T follicular helper cell (primary cell): ENCODE measurements around the gene SRRD.

Source experiments
- DNase-seq: peaks from one replicate; pipeline ENCODE4 v3.0.0-alpha.2; 2020; ENCODE audit warnings: low read depth

The SRRD gene

DNA sequence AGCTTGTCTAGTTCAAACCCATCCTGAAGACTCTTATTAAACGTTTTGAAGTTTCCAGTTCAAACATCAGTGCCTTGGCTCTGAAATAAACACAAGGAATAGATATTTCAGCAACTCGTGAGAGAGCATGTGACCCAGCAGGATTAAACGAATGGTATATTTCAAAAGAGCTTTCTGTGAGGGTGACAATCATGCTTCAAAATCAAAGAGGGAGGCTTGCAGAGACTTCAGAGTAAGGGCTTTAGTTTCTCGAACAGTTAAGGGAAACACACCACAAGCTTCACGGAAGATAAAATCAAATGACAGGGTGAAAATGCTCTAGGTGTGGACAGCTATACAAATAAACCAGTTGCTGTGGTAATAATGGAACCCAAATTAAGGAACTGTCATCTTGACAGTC is 1.5 kb upstream of the SRRD start:
- DNase-seq = no peak

DNA sequence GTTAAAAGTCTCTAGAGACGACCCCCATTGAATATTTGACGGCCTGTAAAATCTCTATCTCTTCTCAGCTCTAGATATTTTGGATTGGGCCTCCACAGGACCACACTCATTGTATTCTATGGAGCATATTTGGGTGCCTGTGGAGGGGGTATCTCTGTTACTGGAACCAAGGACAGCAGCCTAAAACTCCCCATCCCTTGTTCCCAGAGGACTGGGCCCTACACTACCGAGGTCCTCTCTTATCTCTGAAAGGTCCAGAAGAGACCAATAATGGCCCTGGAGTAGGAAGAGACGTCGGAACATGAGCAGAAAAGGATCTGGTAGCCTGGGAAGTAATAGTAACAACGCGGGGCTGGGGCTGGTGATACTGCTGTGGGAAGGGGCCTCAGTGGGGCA is 636 bp upstream of the SRRD start:
- DNase-seq = no peak

DNA sequence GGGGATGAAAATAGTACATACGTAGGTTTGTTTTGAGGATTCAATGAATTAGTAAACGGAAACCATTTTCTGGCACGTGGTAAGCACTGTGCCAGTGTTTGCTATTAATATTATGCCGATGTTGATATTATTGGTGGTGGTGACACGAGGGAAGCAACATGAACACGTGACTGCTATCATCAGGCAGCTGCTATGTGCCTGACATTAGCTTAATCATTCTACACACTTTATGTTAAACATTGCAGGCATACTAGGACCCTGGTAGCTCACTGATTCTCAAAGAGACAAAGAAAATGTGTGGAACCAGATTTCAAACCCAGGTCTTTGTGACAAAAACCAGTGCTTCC is 656 bp downstream of the SRRD start:
- peak; percentile 14 for DNase-seq

DNA sequence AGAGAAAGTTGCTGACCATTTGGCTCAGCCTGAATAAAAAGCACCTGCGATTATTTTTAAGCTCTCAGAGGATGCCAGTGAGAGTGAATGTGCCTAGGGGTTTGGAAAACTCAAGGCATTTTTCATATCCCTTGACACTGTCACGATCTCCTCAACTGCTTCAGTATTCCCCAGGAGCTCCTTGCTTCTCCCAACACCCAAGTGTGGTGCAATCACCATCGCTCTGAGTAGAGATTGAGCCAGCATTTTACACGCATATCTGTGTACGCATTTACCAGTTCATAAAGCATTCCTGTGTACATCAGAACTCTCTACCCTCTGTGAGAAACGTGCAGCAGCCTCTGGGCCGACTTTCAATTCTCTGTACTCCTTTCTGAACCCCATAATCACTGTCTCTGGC is 1.3 kb downstream of the SRRD start:
- no peak for DNase-seq

DNA sequence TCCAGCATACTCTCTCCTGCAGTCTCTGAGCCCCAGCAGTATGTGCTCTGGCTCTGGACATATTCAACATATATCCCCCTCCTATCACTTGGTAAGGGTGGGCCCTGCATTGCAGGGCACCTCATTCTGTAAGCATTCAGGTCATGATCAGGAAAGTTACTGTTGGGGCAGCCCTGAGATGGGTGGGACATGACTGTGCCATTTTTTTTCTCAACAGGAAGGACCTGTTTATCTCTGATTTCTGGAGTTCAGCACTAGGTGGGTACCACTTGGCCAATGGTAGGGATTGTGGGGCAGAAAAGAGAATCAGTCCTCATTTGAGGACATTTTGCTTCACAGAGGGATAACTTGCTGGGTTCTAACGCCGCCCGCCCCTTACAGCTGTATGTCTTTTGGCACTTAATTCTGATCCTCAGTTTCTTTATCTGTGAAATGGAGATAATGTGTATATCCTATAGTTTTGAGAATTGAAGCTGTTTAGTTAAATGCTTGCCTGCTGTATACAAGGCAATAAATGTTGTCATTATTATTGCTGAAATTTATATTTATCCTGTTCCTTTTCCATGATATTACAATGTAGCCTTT is 2.2 kb downstream of the SRRD start:
- no peak for DNase-seq

DNA sequence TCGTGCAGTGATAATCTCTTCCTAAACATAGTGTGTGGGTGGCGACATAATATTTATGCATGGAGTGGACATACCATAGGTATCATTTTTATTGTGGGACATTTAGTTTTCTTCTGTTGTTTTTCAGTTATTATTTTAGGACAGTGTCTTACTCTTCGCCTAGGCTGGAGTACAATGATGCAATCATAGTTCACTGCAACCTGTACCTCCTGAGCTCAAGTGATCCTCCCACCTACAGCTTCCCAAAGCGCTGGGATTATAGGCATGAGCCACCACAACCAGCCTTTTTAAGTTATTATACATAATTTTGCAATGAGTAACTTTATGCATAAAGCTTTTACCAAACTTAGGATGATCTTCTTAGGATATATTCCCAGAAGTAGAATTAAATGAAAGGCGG is 2.7 kb downstream of the SRRD start:
- DNase-seq = no peak

DNA sequence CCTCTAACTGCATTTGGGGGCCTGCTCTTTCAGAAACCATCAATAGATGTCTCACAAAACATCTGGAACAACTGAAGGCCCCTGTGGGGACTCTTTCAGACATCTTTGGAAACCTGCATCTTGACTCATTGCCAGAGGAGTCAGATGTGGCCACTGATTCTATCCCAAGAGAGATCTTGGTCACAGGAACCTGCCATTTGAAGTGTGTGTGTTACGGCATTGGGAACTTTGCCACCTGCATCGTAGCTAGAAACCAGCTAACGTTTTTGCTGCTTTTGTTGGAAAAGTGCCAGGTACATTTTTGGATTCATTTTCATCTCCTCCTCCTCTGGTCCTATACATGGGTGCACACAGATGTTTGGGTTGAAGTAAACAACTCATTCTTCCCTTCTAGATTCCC is 4.3 kb downstream of the SRRD start:
- DNase-seq = no peak

DNA sequence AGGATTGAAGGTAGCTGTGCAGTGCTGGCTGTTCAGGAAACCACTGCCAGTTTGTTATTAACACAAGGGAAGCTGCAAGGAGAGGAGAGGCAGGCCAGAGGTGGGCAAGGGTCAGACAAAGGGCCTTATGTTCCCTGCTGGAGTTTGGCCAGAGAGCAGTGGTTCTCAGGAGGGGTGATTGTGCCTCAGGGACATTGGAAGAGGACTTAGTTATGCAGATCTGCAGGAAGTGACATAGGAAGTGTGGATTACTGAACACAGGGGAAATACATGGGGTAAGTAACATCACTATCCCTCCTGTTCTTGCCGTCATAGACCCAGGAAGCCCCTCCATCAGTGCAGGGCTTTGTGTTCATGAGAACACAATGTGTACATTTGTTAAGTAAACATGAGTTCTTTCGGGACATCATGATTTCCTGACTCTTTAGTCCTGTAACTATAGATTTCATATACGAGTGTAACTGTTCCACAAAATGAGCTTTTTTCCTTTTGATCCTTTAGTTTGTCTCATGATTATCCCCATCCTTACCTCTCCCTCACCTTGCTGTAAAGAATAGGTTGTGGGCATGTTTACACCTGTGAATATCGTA is 5.9 kb downstream of the SRRD start:
- DNase-seq = no peak

DNA sequence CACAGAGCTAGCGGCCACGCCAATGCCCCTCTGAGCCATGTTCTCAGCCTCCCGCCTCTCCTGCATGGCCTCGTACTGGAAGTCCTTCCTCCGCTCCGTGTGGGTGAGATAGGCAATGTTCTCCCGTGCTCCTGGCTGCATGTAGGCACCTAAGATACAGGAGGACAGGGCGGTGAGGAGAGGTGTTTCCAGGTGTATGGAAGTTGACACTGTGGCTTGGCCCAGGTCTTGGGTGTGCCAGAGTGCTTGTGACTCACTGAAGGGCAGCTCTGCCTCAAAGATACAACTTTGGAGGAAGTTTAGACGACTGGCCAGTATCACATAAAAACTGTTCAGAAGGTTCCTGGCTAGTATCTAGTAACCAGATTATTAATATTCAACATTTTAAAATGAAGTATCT is 8.5 kb downstream of the SRRD start:
- DNase-seq = no peak

DNA sequence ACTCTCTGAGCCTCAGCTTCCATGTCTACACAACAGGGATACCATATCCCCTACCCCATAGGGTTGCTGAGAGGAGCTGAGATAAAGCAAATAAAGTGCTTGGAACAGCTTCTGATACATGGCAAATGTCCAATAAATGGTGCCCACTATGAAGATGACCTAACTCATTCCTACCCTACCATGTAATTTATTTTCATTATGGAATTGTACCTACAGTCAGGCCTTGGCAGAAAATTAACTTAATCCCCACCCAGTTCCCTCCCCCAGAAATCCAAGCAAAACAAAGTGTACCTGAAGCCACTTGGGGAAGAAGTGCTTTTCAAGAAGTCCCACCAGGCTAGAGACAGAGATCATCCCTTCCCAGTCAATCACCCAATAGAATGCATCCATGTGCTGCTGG is 10.8 kb downstream of the SRRD start:
- no peak for DNase-seq

DNA sequence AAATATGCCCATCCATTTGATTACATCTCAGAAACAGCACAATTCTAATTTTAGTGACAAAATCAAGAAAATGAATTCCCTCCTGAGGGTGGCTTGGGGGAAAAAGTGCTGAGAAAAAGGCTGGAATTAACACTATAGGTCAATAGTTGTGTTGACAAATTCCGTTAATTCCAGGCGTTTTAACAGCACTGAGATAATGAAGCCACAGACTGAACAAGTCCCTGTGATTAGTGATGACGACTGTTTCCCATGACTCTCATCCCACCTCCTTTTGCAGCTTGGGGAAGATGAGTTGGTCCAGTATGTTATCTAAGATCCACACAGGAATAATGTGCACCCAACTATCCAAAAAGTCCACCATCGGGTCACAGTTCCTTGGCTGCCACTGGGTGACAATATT is 12.8 kb downstream of the SRRD start:
- DNase-seq = no peak

DNA sequence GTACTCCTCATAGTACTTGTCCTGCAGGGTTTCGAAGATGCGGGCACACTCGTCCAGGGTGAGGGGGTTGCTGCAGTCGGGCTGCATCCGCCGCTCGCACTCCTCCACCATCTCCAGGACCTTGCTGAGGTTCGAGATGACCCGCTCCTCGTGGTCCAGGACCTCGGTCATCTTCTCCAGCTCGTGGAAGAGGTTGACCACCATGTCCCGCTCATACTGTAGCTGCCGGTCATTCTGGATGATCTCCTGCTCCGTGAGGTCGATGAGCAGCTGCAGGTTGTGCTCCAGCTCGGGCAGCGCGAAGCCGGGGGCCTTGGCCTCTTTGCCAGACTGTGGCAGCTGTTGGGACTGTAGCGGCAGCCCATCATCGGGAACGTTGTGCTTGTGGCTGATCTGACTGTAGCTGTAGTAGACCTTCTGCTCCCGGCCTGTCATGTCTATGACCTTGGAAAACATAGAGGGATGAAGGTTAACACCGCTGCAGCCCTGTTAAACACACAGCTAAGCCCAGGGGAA is 15.6 kb downstream of the SRRD start:
- no peak for DNase-seq

DNA sequence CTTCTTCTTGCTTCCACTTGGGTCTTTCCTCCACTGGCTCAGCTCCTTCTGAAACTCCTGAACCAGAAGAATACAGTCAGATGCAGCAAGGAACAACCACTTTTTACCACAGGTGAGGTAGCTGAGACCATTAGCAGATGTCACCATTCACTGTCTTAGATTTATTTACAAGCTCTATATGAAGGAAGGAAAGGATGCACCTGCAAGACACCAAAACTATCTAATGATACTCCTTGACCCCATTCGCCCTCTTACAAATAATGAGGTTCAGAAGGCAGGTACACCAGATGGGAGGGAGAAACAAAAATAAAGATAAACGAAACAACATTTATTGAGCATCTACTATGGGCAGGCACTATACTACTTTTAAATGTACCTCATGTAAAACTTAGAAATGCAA is 18.3 kb downstream of the SRRD start:
- no peak for DNase-seq

DNA sequence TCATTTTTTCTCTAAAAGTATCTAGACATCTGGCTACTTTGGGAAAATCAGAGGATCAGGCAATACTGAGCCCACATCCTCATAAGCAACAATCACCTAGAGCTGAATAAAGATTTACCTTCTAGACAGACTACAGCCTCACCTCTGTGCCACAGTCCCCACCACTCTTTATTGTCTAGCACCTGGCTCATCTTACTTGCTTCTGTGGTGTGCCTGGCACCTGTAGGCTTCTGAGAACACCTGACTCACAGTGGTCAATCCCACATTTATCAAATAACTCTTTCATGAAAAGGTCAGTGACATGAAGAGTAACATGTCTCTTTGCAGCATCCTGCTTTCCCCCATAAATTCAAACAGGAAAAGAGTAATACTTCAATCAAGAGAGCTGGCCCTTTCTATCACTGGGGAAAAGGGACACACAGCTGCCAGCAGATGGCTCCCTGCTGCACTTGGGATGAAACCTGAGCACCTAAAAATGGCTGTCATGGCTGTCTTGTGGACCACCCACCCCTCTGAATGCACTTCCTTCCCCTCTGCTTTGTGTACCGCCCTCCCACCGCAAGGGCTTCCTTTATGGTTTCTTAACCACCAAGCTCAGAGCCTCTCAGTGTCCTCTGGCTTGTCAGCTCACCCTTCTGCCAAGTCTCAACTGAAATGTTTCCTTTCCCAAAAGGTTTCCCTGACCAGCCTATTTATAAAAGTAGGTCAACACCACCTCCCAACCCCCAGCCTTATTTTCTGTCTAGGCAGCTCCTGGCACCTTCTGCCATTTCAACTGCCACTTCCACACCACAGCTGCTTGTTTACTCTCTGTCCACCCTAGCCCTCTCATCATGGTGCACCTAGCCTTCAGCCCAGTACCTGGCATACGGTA is 19.2 kb downstream of the SRRD start:
- peak; percentile 18 for DNase-seq

DNA sequence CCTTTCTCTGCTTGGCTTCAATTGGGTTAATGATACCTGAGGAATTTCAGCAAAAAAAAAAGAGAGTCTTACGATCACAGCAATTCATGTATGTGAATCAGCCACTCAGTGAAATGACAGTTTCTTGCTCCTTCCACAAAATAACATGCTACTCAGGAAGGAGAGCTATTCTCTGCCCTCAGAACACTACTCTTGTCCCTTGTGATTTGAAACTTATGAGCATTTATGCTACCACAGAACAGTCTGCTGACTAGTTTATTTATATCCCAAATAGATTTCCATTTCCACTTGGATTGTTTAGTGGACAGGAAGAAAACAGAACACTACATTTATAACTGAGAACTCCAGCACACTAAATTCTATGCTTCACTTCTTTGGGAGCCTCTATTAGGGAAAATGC is 20.1 kb downstream of the SRRD start:
- DNase-seq = no peak

DNA sequence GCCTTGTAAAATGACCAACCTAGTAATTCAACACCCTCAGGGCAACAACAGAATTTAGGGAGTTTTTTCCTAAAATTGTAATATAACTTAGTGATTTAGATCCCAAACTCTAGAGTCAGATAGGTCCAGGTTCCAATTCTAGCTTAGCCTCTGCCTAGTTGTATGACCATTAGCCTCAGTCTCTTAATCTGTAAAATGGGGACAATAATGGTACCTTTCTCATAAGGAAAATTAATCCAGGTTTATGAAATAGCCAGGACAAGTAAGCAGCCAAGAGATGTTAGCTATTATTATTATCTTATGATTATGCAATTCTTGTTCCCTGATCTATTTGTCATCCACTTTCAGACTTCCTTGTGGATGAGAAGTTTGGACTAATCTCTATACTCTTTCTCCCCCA is 24.5 kb downstream of the SRRD start:
- no peak for DNase-seq

DNA sequence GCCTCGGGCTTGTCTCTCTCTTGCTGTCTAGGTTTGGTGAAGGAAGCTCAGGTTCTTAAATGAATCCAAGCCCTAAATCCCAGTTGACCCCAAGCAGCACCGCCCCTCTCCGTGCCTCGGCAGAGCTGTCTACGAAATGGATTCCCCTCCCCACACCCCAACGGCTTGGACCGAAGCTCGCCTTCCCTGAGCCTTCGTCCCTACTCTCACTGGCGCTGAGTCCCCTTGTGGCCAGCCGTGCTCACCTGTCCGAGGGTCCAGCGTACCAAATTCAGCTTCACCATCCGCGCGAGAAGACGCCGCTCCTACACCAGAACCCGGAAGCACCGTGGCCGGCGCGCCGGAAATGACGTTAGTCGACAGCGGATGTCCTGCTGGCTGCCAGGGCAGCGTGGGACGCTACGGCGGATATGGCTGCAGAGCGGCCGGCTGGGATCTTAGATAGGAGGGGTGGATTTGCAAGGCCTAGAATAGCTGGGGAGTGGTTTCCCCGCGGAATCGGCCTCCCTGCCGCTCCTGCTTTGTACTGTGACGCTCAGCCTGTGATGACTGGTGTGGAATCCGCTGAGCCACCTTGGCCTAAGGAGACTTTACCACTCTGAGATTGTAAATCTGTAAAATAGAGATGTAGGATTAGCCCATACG is 28.6 kb downstream of the SRRD start, which contains the start of gene TFIP11:
Gene TFIP11 (minus strand): TSS at position 325 of the 645 bp plus-strand sequence. CDS start 2,201 bp downstream, outside the sequence.
- DNase-seq = peak; percentile 85

DNA sequence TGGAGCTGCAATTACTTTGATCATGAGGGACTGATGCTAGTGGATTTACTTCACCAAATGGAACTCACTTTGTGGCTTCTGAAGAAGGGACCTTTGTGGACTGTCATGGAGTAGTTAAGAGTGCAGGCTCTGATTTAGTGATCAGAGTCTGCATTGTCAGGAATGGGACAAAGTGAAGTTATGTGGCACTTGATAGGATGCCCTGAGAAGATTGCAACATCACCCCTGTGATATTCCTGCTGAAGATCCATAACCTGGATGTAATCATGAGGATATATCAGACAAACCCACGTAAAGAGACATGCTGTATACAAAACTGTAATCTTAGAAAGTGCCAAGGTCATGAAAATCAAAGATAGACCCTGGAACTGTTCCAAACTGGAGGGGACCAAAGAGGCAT is 30.2 kb downstream of the SRRD start:
- no peak for DNase-seq

DNA sequence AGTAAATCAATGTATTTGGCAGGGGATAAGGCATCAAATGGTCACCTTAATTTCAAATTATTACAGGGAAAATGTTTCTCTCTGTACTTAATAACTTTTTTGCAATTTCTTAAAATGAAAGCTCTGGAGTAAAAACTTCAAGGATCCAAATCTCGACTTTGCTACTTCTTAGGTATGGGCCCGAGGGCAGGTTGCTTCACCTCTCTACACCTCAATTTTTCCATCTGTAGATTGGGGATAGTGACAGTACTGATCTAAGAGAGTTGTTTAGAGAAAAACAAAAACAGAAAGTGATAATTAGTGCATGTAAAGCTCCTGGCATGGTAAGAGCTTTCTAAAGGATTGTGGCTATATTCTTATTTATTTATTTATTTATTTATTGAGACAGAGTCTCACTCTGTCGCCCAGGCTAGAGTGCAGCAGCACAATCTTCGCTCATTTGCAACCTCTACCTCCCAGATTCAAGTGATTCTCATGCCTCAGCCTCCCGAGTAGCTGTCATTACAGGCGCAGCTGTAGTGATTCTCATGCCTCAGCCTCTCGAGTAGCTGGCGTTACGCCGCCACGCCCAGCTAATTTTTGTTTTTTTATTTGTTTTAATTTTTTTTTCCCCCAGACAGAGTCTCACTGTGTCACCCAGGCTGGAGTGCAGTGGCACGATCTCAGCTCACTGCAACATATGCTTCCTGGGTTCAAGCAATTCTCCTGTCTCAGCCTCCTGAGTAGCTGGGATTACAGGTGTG is 30.9 kb downstream of the SRRD start:
- no peak for DNase-seq

DNA sequence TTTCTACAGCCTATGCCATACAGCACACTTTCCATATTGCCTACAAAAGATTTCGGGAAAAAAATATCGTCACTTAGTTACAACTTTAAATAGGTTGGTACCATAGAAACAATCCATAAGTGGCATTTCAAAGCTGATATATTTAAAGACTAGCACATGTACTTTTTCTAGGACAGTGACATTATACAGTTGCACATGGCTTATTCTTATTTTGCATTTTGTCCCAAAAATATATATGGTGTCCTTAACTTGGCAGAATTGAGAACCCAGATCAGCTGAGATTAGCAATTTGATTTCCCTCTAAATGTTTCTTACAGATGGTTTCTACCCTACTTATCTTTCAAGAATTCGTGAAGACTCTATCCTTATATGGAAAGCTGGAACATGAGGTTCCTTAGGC is 32.3 kb downstream of the SRRD start:
- DNase-seq = no peak

DNA sequence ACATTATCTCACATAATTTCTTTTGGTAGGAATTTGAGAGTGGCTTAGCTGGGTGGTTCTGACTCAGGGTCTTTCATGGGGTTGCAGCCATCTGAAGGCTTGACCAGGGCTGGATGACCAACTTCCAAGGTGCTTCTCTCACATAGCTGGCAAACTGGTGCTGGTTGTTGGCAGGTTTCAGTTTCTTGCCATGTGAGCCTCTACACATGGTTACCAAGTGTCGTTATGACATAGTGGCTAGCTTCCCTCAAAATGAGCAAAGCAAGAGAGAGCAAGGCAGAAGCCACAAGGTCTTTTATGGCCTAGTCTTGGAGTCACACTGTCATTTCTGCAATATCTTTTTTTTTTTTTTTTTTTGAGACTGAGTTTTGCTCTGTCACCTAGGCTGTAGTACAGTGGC is 32.8 kb downstream of the SRRD start:
- DNase-seq = no peak

DNA sequence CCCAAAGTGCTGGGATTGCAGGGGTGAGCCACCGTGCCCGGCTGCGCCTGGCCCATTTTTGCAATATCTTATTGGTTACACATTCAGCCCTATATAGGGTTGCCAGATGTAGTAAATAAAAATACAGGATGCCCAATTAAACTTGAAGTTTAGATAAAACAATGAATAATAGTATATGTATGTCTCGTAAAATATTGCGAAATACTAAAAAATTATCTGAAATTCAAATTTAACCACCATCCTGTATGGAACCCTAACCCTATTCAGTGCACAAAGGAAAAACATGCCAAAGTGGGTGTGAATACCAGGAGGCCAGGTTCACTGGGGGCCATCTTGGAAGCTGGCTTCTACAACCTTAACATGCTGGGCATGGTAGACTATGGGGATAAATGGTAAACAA is 33.8 kb downstream of the SRRD start:
- DNase-seq = no peak
